HepG2 (cell line): ENCODE data around the gene WWP2. TPM values are rescaled to one million over a fixed set of nuclear protein-coding genes. Genes with fewer than 3 reads are reported as not detected.

Source experiments
- AGO2 ChIP-seq: fragments of 200-400 bp; formaldehyde crosslinking; optimal IDR thresholded peaks from 2 replicates; pipeline ENCODE3; 2017; ENCODE audit warnings: mild to moderate bottlenecking, low read depth, low read length, moderate library complexity
- CHD4 ChIP-seq: fragments of 200-600 bp; sonication (generic); IDR thresholded peaks from 2 replicates; pipeline ENCODE4 v1.7.0; 2017; ENCODE audit warnings: mild to moderate bottlenecking, low read length, borderline replicate concordance
- DNMT3B ChIP-seq: conservative IDR thresholded peaks from 2 replicates; pipeline ENCODE4 v1.6.1; 2016; ENCODE audit warnings: missing biosample characterization, control low read depth
- FOSL2 ChIP-seq: sonication (generic); formaldehyde crosslinking; IDR thresholded peaks from 2 replicates; pipeline ENCODE4 v1.4.0; 2020; ENCODE audit warnings: missing genetic modification reagents
- HMGXB4 ChIP-seq, 2 experiments: sonication (generic) in 1 of 2; formaldehyde crosslinking in 1 of 2; IDR thresholded peaks; 2 replicates each; pipeline versions ENCODE4 v1.4.0 to v1.6.1; 2018 to 2020; ENCODE audit warnings: missing genetic modification reagents in 2 of 2, borderline replicate concordance in 1 of 2, low read depth in 1 of 2, mild to moderate bottlenecking in 1 of 2, missing biosample characterization in 1 of 2
- JUND ChIP-seq: sonication (generic); formaldehyde crosslinking; IDR thresholded peaks from 2 replicates; pipeline ENCODE4 v1.8.0; 2022; ENCODE audit warnings: mild to moderate bottlenecking, missing genetic modification reagents
- NFATC3 ChIP-seq: sonication (generic); formaldehyde crosslinking; IDR thresholded peaks from 2 replicates; pipeline ENCODE4 v1.5.1; 2020; ENCODE audit warnings: mild to moderate bottlenecking, missing genetic modification reagents
- NFE2L1 ChIP-seq: sonication (generic); formaldehyde crosslinking; IDR thresholded peaks from 2 replicates; pipeline ENCODE4 v1.4.0; 2020; ENCODE audit warnings: missing genetic modification reagents, mild to moderate bottlenecking, borderline replicate concordance
- PAXIP1 ChIP-seq: sonication (generic); formaldehyde crosslinking; conservative IDR thresholded peaks from 2 replicates; pipeline ENCODE4 v1.4.0; 2020; ENCODE audit warnings: mild to moderate bottlenecking, missing genetic modification reagents, moderate library complexity
- POLR2AphosphoS2 ChIP-seq: IDR thresholded peaks from 2 replicates; pipeline ENCODE4 v1.6.1; 2011; ENCODE audit warnings: low read depth, low read length, improper control_type of control experiment
- SPEN ChIP-seq: sonication (generic); formaldehyde crosslinking; IDR thresholded peaks from 2 replicates; pipeline ENCODE4 v1.5.1; 2020; ENCODE audit warnings: low read depth, mild to moderate bottlenecking, missing genetic modification reagents
- TFDP2 ChIP-seq: sonication (generic); formaldehyde crosslinking; IDR thresholded peaks from 2 replicates; pipeline ENCODE4 v1.4.0; 2020; ENCODE audit warnings: missing genetic modification reagents
- TSC22D2 ChIP-seq: sonication (generic); formaldehyde crosslinking; IDR thresholded peaks from 2 replicates; pipeline ENCODE4 v1.5.1; 2020; ENCODE audit warnings: missing genetic modification reagents, mild to moderate bottlenecking, borderline replicate concordance
- U2AF1 ChIP-seq: fragments of 200-400 bp; formaldehyde crosslinking; optimal IDR thresholded peaks from 2 replicates; pipeline ENCODE3; 2017; ENCODE audit warnings: mild to moderate bottlenecking, low read depth, low read length
- ZNF160 ChIP-seq: sonication (generic); formaldehyde crosslinking; IDR thresholded peaks from 2 replicates; pipeline ENCODE4 v1.8.0; 2022; ENCODE audit warnings: mild to moderate bottlenecking, inconsistent platforms, missing genetic modification reagents
- ZNF234 ChIP-seq: sonication (generic); formaldehyde crosslinking; conservative IDR thresholded peaks from 2 replicates; pipeline ENCODE4 v1.5.1; 2020; ENCODE audit warnings: mild to moderate bottlenecking, missing genetic modification reagents
- ZNF292 ChIP-seq: sonication (generic); formaldehyde crosslinking; IDR thresholded peaks from 2 replicates; pipeline ENCODE4 v1.8.1; 2022; ENCODE audit warnings: mild to moderate bottlenecking, low read depth, missing genetic modification reagents, borderline replicate concordance
- ZNF335 ChIP-seq: sonication (generic); formaldehyde crosslinking; IDR thresholded peaks from 2 replicates; pipeline ENCODE4 v1.4.0; 2020; ENCODE audit warnings: missing genetic modification reagents
- polyA plus RNA-seq, 8 experiments: library from polyadenylated mRNA; depleted of rRNA in 3 of 8; stranded (reverse) in 7 of 8; unstranded in 1 of 8; fragments of >200 nt; fragmentation: Illumina TruSeq in 4 of 8; extraction: Trizol in 4 of 8; gene quantifications; 2 replicates each; pipeline versions ENCODE4 v1.2.1 to v1.2.3, GENCODE V29; 2011 to 2016; ENCODE audit warnings: low read depth in 4 of 8, missing spikeins in 1 of 8, mixed read lengths in 1 of 8; ENCODE audit not compliant: insufficient read depth in 1 of 8
- total RNA-seq, 5 experiments: library from RNA; depleted of rRNA; stranded (reverse); fragments of >200 nt; fragmentation: Illumina TruSeq; extraction: Trizol; gene quantifications; 2 replicates each; pipeline ENCODE4 v1.2.3, GENCODE V29; 2016; ENCODE audit warnings: low read depth in 1 of 5
- TF ChIP-seq, protein P1 (sequence below): sonication (generic); formaldehyde crosslinking; IDR thresholded peaks from 2 replicates; pipeline ENCODE4 v1.8.1; 2022; ENCODE audit warnings: low read depth, mild to moderate bottlenecking, missing genetic modification reagents
- TF ChIP-seq, protein P2 (sequence below): sonication (generic); formaldehyde crosslinking; IDR thresholded peaks from 2 replicates; pipeline ENCODE4 v1.5.1; 2020; ENCODE audit warnings: mild to moderate bottlenecking, missing genetic modification reagents, moderate library complexity

WWP2 gene
- total and polyA plus RNA-seq, 2 of the 13 experiments (the other 11 are each of a cell fraction or from before 2014, with no cell fraction given): 11.4 to 28.2 TPM

DNA sequence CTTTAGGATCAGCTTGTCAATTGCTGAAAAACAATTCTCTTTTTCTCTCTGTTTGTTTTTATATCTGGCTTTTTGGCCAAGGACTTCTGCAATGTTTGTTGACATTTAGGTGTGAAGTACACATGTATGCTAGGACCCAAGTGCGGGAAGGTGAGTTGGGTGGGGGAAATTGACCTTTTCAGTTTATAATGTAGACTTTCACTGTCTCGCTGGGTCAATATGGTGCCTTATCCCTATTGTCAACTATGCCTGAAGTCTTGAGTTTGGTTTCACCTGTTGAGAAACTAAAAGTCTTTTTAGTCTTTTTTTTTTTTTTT lies 9.5 kb downstream of the WWP2 start (continued):
- TF ChIP-seq ZNF335 (no peak), FOSL2 (CRISPR knock-in tag) (no peak), ZNF160 (no peak), CHD4 (no peak), U2AF1 (no peak), NFATC3 (CRISPR knock-in tag) (no peak), HMGXB4 (CRISPR knock-in tag; IDR thresholded peaks at IDR 0.05; ENCODE audit: borderline replicate concordance in 1 of 2, low read depth in 1 of 2) (no peak), NFE2L1 (CRISPR knock-in tag) (no peak), TSC22D2 (no peak), SPEN (no peak), POLR2AphosphoS2 (no peak), ZNF234 (CRISPR knock-in tag) (no peak), DNMT3B (CRISPR knock-in tag) (no peak), JUND (no peak), AGO2 (no peak), ZNF292 (no peak), PAXIP1 (CRISPR knock-in tag) (peak; percentile 33; the same call in 1 of the 2 replicates), TFDP2 (CRISPR knock-in tag) (no peak)
- TF ChIP-seq, protein P1, sequence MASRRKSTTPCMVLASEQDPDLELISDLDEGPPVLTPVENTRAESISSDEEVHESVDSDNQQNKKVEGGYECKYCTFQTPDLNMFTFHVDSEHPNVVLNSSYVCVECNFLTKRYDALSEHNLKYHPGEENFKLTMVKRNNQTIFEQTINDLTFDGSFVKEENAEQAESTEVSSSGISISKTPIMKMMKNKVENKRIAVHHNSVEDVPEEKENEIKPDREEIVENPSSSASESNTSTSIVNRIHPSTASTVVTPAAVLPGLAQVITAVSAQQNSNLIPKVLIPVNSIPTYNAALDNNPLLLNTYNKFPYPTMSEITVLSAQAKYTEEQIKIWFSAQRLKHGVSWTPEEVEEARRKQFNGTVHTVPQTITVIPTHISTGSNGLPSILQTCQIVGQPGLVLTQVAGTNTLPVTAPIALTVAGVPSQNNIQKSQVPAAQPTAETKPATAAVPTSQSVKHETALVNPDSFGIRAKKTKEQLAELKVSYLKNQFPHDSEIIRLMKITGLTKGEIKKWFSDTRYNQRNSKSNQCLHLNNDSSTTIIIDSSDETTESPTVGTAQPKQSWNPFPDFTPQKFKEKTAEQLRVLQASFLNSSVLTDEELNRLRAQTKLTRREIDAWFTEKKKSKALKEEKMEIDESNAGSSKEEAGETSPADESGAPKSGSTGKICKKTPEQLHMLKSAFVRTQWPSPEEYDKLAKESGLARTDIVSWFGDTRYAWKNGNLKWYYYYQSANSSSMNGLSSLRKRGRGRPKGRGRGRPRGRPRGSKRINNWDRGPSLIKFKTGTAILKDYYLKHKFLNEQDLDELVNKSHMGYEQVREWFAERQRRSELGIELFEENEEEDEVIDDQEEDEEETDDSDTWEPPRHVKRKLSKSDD (CRISPR knock-in tag): no peak
- TF ChIP-seq, protein P2, sequence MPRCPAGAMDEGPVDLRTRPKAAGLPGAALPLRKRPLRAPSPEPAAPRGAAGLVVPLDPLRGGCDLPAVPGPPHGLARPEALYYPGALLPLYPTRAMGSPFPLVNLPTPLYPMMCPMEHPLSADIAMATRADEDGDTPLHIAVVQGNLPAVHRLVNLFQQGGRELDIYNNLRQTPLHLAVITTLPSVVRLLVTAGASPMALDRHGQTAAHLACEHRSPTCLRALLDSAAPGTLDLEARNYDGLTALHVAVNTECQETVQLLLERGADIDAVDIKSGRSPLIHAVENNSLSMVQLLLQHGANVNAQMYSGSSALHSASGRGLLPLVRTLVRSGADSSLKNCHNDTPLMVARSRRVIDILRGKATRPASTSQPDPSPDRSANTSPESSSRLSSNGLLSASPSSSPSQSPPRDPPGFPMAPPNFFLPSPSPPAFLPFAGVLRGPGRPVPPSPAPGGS: no peak
